Right ventricle myocardium inferior (tissue), 1 donor: ENCODE results near the gene MAD1L1. TPM values are rescaled to one million over a fixed set of nuclear protein-coding genes. Genes with fewer than 3 reads are reported as not detected.

Experiments used
- ATAC-seq: fragments of 200-7000 bp; cut with Tn5 transposase; one replicate; pipeline ENCODE4 v1.9.1; 2020; ENCODE audit warnings: mild to moderate bottlenecking, moderate library complexity
- DNase-seq: peaks from one replicate; pipeline ENCODE4 v3.0.0; 2021; ENCODE audit errors: missing footprints
- intact Hi-C: fragments of 100-400 bp; cut with DNase I; formaldehyde crosslinking; loops from one replicate; pipeline ENCODE4 v1.11.0; 2022
- total RNA-seq: library from RNA; stranded (reverse); fragmentation: NEBNext Ultra II Directional; extraction: Animal tissue kit (Norgen Biotek cat#: 25700); gene quantifications from one replicate; pipeline ENCODE4 v1.2.1, GENCODE V29; 2021
- donor health status: DM: no; HTN: yes; CAD: no; lungs with severe emphysema.

MAD1L1 gene
- total RNA-seq, 1 donor from 2014 or later, result 19.1 TPM

- no peak for DNase-seq
- ATAC-seq, result no peak
- intact Hi-C loops, result no loop called here
Measured at GRCh38 chr7:1993776-1994740, 238.7 kb downstream of the MAD1L1 start.

- DNase-seq (no peak), ATAC-seq (no peak)
- intact Hi-C loops, result no loop called here
Measured at GRCh38 chr7:1993031-1993695, 239.6 kb downstream of the MAD1L1 start.

- intact Hi-C loops, result no loop called here
- ATAC-seq (no peak), DNase-seq (no peak)
Measured at GRCh38 chr7:1992554-1992953, 240.2 kb downstream of the MAD1L1 start.

- DNase-seq (no peak), ATAC-seq (peak; percentile 51)
- intact Hi-C loops, result no loop called here
Measured at GRCh38 chr7:1990001-1990670, 242.6 kb downstream of the MAD1L1 start.

DNA sequence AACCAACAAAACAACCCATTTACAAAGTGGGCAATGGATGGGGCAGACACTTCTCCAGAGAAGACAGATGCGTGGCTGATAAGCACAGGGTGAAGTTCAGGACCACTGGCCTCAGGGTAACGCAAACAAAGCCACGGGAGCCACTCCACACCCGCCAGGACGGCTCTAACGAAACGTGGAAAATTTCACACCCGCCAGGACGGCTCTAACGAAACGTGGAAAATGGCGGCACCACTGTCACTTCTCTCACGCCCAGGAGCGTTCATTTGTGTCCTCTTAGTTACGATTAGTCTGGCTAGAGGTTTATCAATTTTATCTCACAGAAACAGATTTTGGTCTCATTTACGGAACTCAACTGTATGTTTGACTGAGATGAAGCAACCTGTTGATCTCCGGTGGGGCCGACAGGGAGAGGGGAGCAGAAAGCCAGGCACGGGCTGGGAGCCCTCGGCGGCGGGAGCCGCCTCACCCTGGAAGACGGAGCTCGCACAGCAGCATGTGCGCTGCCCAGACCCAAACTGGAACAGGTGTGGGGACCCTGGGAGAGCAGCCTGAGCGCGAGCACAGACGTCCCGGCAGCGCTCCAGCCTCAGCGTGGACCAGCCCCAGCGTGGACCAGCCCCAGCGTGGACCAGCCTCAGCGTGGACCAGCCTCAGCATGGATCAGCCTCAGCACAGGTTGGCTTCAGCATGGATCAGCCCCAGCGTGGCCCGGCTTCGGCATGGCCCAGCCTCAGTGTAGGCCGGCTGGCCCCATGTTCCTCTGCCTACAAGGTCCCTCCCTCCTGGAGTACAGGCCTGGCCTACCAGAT lies 243.5 kb downstream of the MAD1L1 start:
- intact Hi-C loops, result no loop called here
- ATAC-seq (no peak), DNase-seq (no peak)

- ATAC-seq (no peak), DNase-seq (no peak)
- intact Hi-C loops, result no loop called here
Measured at GRCh38 chr7:1988533-1988930, 244.2 kb downstream of the MAD1L1 start.

- DNase-seq (no peak), ATAC-seq (no peak)
Measured at GRCh38 chr7:1987591-1988532, 244.9 kb downstream of the MAD1L1 start.

GRCh38 chr7:1987084-1987535 lies 245.6 kb downstream of the MAD1L1 start:
- no peak for DNase-seq

More at GRCh38 chr7:1987591-1988532, 244.9 kb downstream of the MAD1L1 start:
- intact Hi-C loops, result no loop called here

DNA sequence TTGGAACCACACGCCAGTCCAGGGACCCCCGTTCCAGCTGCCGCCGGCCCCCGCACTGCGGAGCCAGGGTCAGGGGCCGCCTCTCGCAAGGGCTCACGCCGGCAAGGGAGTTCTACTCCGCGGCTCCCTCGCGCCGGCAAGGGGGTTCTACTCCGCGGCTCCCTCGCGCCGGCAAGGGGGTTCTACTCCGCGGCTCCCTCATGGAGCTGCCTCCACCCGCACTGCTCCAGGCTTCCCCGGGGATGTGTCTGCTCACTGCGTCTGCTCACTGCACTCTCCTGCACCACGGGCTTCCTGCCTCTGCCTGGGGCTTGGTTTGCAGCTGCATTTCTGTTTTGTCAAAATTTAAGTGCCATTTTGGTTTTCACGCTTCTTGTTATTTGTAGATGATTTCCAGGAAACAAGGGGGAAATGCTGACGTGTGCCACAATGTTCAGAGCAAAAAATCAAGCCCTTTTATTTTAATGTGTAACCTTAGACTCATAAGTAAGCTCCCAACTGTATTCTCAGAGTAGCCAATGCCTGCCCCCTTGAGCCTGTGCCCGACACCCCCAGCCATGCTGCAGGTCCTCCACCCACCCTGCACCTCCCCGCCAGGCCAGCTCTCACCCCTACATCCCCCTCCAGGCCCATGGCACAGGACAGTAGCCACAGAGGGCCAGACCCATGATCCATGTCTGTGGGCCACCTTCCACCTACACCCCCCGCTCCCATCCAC lies 246.2 kb downstream of the MAD1L1 start:
- DNase-seq (peak; percentile 60), ATAC-seq (no peak)

More at GRCh38 chr7:1987084-1987535, 245.6 kb downstream of the MAD1L1 start:
- ATAC-seq, result no peak
- intact Hi-C loops, result no loop called here

GRCh38 chr7:1985936-1986335 lies 246.8 kb downstream of the MAD1L1 start:
- peak; percentile 53 for DNase-seq
- ATAC-seq, result no peak
- intact Hi-C loops, result no loop called here

More for the DNA sequence above, 246.2 kb downstream of the MAD1L1 start:
- intact Hi-C loops, result no loop called here

GRCh38 chr7:1985042-1985441 lies 247.7 kb downstream of the MAD1L1 start:
- ATAC-seq, result no peak
- DNase-seq, result peak; percentile 18
- intact Hi-C loops, result no loop called here

DNA sequence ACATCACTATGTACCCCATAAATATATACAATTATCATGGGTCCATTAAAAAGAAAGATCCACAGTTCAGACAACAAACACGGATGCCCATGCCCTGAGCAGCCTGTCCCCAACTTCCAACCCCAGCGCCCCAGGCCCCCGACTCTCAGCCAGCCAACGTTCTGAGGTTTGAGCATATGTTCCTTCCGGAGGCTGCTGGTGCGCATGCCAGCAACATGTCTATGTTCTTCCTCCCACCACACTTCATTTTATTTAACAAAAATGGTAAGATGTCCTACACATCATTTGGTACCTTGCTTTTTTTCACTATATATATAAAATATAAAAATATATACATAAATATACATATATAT lies 250.9 kb downstream of the MAD1L1 start:
- ATAC-seq (no peak), DNase-seq (peak; percentile 65)
- intact Hi-C loops, result no loop called here

DNA sequence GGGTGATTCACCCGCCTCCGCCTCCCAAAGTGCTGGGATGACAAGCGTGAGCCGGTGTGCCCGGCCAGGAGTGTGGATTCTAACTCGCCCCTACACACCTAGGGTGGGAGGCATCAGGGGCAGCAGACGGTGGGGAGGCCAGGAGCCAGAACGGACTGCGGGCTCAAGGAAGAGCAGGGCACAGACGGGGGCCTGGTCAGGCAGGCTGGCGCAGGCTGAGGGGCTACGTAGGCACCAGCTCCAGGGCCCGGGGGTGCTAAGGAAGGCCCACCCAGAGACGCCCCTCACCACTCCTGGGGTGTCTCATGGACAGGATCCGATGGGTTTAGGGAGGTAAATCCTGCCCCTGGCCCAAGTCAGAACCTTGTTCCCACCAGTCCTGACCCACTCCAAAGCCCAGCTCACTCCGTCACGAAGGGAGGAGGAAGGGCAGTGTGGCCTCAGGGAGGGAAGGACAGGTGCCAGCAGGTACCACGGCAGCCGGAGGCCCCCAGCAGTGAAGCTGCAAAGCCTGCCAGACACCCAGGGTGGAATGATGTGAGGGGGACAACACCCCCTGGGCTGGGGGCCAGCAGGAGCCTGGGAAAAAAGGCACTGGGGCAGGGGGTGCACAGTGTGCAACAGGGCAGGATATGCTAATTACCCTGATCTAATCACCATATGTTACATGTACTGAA lies 251.4 kb downstream of the MAD1L1 start:
- ATAC-seq (no peak), DNase-seq (peak; percentile 55)
- intact Hi-C loops, result no loop called here

- intact Hi-C loops, result no loop called here
- ATAC-seq (no peak), DNase-seq (peak; percentile 57)
Measured at GRCh38 chr7:1979591-1980560, 252.9 kb downstream of the MAD1L1 start.
